NCI-H146 (cell line): ENCODE results near the gene ARSI.
"Not testable (repeated sequence)": the region's sequence is repeated elsewhere in the genome, so short reads cannot be mapped to it uniquely, and the experiment has no call there.

Experiments
- DNase-seq: peaks from one replicate; lab custom pipeline; 2025; lab: John Stamatoyannopoulos, UW

The ARSI gene

GRCh38 chr5:150265870-150266383 is 36.8 kb downstream of the ARSI start:
- no peak for DNase-seq

- no peak for DNase-seq
These were observed 37.8 kb downstream of the ARSI start for GRCh38 chr5:150264667-150265603.

- no peak for DNase-seq
These were observed 38.7 kb downstream of the ARSI start for GRCh38 chr5:150263801-150264621.

- no peak for DNase-seq
These were observed 39.3 kb downstream of the ARSI start for GRCh38 chr5:150263375-150263775.

- no peak for DNase-seq
These were observed 40.2 kb downstream of the ARSI start for GRCh38 chr5:150262502-150262901.

- DNase-seq = no peak
These were observed 41.5 kb downstream of the ARSI start for GRCh38 chr5:150261231-150261630.

GRCh38 chr5:150258130-150258529 is 44.6 kb downstream of the ARSI start:
- peak; percentile 7 for DNase-seq

- no peak for DNase-seq
These were observed 45.3 kb downstream of the ARSI start for GRCh38 chr5:150257424-150257823.

- no peak for DNase-seq
These were observed 46.2 kb downstream of the ARSI start for GRCh38 chr5:150256410-150257064.

- DNase-seq = peak; percentile 38
These were observed 46.9 kb downstream of the ARSI start for GRCh38 chr5:150255659-150256409.

GRCh38 chr5:150254774-150255173 is 47.9 kb downstream of the ARSI start:
- no peak for DNase-seq

- DNase-seq = no peak
These were observed 48.3 kb downstream of the ARSI start for GRCh38 chr5:150254363-150254762.

GRCh38 chr5:150253416-150254208 is 49.1 kb downstream of the ARSI start:
- DNase-seq = no peak

GRCh38 chr5:150252489-150252888 is 50.2 kb downstream of the ARSI start:
- no peak for DNase-seq

GRCh38 chr5:150251504-150251903 is 51.2 kb downstream of the ARSI start:
- no peak for DNase-seq

- DNase-seq = no peak
These were observed 53.0 kb downstream of the ARSI start for GRCh38 chr5:150249744-150250143.

- no peak for DNase-seq
These were observed 53.8 kb downstream of the ARSI start for GRCh38 chr5:150248946-150249345.

- not testable (repeated sequence) for DNase-seq
These were observed 54.2 kb downstream of the ARSI start for GRCh38 chr5:150248493-150248892.

GRCh38 chr5:150247726-150248125 is 55.0 kb downstream of the ARSI start:
- DNase-seq = no peak

- DNase-seq = no peak
These were observed 55.9 kb downstream of the ARSI start for GRCh38 chr5:150246835-150247234.

GRCh38 chr5:150246429-150246828 is 56.3 kb downstream of the ARSI start:
- no peak for DNase-seq
